ENCODE measurements around the gene SLC25A21. TPM values are rescaled to one million over a fixed set of nuclear protein-coding genes. Genes with fewer than 3 reads are reported as not detected.

Gene SLC25A21
- total RNA-seq, 6 experiments from 2014 or later: 0.09 to 0.37 (median 0.18) TPM; not detected in 1

DNA sequence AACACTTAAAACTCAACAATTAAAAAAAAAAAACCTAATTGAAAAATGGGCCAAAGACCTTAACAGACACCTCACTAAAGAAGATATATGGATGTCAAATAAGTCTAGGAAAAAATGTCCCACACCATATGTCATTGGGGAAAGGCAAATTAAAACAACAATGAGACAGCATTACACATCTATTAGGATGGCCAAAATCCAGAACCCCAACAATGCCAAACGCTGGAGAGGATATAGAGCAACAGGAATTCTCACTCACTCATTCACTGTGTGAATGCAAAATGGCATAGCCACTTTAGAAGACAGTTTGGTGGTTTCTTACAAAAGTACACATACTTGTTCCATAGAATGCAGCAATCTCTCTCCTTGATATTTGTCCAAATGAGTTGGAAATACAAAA, 173.7 kb downstream of the SLC25A21 start:
- Histone ChIP-seq H3K4me1 (no peaks in the 10 kb centered on the region), H3K9me3 (peaks cover 0 to 3% (median 0%) of the 10 kb centered on the region in 4 donors), H3K36me3 (no peaks in the 10 kb centered on the region), H3K27ac (no peak overlapping the region), H3K4me3 (no peak overlapping the region), H3K27me3 (no peaks in the 10 kb centered on the region)
- WGBS (ENCODE audit: insufficient coverage, low coverage, low lambda C conversion rate, missing lambda C conversion rate): 20% methylated on average over 1 of the region's 1 CpG
- no peak for TF ChIP-seq POLR2A (IDR thresholded peaks at IDR 0.05)
- TF ChIP-seq, protein P1, sequence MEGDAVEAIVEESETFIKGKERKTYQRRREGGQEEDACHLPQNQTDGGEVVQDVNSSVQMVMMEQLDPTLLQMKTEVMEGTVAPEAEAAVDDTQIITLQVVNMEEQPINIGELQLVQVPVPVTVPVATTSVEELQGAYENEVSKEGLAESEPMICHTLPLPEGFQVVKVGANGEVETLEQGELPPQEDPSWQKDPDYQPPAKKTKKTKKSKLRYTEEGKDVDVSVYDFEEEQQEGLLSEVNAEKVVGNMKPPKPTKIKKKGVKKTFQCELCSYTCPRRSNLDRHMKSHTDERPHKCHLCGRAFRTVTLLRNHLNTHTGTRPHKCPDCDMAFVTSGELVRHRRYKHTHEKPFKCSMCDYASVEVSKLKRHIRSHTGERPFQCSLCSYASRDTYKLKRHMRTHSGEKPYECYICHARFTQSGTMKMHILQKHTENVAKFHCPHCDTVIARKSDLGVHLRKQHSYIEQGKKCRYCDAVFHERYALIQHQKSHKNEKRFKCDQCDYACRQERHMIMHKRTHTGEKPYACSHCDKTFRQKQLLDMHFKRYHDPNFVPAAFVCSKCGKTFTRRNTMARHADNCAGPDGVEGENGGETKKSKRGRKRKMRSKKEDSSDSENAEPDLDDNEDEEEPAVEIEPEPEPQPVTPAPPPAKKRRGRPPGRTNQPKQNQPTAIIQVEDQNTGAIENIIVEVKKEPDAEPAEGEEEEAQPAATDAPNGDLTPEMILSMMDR (IDR thresholded peaks at IDR 0.05): no peak
- DNase-seq (no peak), ATAC-seq (no peak)
- intact Hi-C loops (cut with DNase I): no loop called here

DNA sequence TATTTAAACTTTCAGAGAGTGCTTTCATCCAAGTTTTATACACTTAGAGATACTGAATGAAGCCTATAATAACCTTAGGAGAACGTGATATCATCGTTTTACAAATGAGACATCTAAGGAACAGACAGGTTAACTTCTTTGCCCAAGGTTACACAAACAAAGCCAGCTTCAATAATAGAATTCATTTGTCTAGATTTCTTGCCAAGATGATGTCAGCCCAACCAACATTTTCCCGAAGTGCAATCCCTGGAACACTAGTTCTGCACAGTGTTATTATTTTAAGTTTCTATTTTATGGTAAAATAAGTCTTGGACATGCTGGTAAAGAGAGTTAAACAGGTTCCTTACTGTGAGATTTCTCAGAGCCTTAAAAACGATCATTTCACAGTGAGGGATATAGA, 174.6 kb downstream of the SLC25A21 start:
- no peaks in the 10 kb centered on the region for H3K27me3 ChIP-seq
- no peak overlapping the region for H3K27ac ChIP-seq
- peaks cover 0 to 3% (median 0%) of the 10 kb centered on the region in 4 donors for H3K9me3 ChIP-seq
- no peaks in the 10 kb centered on the region for H3K4me1 ChIP-seq
- 29% methylated on average over 4 of the region's 4 CpGs for WGBS (ENCODE audit: insufficient coverage, low coverage, low lambda C conversion rate, missing lambda C conversion rate)
- no peaks in the 10 kb centered on the region for H3K36me3 ChIP-seq
- H3K4me3 ChIP-seq: no peak overlapping the region
- intact Hi-C loops (cut with DNase I): no loop called here
- no peak for TF ChIP-seq POLR2A (IDR thresholded peaks at IDR 0.05)
- TF ChIP-seq, protein P1 (IDR thresholded peaks at IDR 0.05): no peak
- ATAC-seq (no peak), DNase-seq (no peak)

DNA sequence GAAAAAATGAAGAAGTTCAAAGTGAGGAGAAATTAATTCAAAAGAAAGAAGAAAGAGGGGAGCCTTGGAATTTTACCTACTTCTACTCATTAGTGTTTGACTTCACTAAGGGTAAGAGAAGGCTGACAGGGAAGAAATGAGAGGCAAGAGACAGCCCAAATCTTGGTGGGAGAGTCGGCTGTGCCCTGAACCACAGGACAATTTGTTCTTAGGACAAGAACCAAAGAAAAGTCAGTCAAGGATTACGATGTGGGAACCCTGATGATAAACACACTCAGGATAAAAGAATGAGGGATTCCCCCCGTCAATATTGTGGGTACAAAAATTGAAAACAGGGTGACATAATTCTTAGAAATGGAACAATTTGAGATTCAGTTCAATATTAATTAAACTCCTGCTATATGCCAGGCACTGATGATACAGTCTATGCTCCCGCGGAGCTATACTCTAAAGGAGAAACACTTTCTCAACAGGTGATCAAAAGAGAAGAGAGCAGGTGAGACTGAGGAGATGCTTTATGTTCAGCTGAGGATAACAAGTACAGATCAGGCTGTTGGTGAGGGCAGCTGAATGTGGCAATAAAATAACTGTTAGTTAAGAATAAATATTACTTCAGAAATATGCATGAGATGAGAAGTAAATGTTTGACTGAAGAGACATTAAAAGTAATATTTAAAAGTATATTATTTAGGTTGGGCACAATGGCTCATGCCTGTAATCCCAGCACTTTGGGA, 175.4 kb downstream of the SLC25A21 start:
- ATAC-seq (no peak), DNase-seq (no peak)
- intact Hi-C loops (cut with DNase I): no loop called here
- H3K27me3 ChIP-seq: no peaks in the 10 kb centered on the region
- H3K27ac ChIP-seq: no peak overlapping the region
- WGBS (ENCODE audit: insufficient coverage, low coverage, low lambda C conversion rate, missing lambda C conversion rate): 68% methylated on average over 5 of the region's 5 CpGs
- H3K9me3 ChIP-seq: peaks cover 0 to 3% (median 0%) of the 10 kb centered on the region in 4 donors
- H3K4me3 ChIP-seq: no peak overlapping the region
- no peaks in the 10 kb centered on the region for H3K4me1 ChIP-seq
- TF ChIP-seq POLR2A (IDR thresholded peaks at IDR 0.05): no peak
- TF ChIP-seq, protein P1 (IDR thresholded peaks at IDR 0.05): no peak
- H3K36me3 ChIP-seq: no peaks in the 10 kb centered on the region

DNA sequence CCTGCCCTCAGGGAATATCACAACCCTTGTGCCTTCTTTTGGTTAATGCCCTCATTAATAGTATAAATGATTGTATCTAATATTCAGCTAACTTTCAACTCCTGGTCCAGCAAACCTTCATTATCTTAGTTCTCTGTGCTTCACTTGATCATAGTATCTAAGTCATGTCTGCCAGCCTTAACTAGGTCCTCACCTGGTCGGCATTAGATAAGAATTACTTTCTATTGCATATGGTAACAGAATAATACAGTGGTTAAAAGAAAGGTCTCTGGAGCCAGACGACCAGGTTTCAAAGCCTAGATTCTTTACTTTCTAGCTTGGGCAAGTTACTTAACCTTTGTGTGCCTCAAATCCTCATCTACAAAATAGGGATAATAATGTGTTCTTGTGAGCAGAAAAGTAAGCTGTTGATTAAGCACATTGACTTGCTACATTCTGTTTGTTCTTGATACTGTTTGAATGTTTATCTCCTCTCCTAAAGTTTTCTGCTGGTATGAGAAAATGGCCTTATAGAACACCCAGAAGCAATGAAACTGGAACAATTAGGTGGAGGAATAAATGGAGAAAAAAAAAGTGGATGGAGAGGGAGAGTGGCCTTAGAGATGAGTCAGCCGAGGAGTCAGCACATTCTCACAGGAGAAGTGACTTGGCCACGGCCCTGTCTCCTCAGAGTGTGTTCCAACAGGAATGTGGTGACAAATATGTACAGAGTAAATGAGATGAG, 176.1 kb downstream of the SLC25A21 start:
- Histone ChIP-seq H3K36me3 (no peaks in the 10 kb centered on the region), H3K27ac (no peak overlapping the region), H3K9me3 (peaks cover 0 to 3% (median 0%) of the 10 kb centered on the region in 4 donors), H3K27me3 (no peaks in the 10 kb centered on the region), H3K4me1 (no peaks in the 10 kb centered on the region), H3K4me3 (no peak overlapping the region)
- ATAC-seq: no peak
- DNase-seq: no peak
- no peak for TF ChIP-seq POLR2A (IDR thresholded peaks at IDR 0.05)
- TF ChIP-seq, protein P1 (IDR thresholded peaks at IDR 0.05): no peak
- 38% methylated on average over 4 of the region's 4 CpGs for WGBS (ENCODE audit: insufficient coverage, low coverage, low lambda C conversion rate, missing lambda C conversion rate)
- intact Hi-C loops (cut with DNase I): no loop called here
